Thyroid gland (tissue), 4 donors: ENCODE measurements around the gene NGB.

ENCODE experiments used
- CTCF ChIP-seq, 6 experiments: fragments of 200-600 bp in 3 of 6; fragments of 450-650 bp in 3 of 6; sonication (generic) in 3 of 6; IDR thresholded peaks; one replicate each; pipeline ENCODE4 v1.5.1; 2016 to 2019; ENCODE audit warnings: antibody characterized with exemption in 6 of 6, mild to moderate bottlenecking in 2 of 6, inconsistent platforms in 1 of 6, moderate library complexity in 1 of 6
- POLR2A ChIP-seq, 2 donors: fragments of 450-650 bp; IDR thresholded peaks; one replicate each; pipeline ENCODE4 v1.6.1; 2017; ENCODE audit warnings: antibody characterized with exemption in 2 of 2, mild to moderate bottlenecking in 2 of 2, moderate library complexity in 1 of 2

GRCh38 chr14:77284466-77284865, 13.5 kb upstream of the NGB start:
- TF ChIP-seq CTCF (IDR thresholded peaks at IDR 0.05) (no peak), POLR2A (IDR thresholded peaks at IDR 0.05) (no peak)
